DOHH2 (cell line): ENCODE results near the gene RPP40.

Source experiments
- EZH2phosphoT487 ChIP-seq: fragments of 200-600 bp; sonication (generic); IDR thresholded peaks from 2 replicates; pipeline ENCODE4 v1.6.1; 2017; ENCODE audit warnings: borderline replicate concordance, mild to moderate bottlenecking, antibody characterized with exemption, low read length, moderate library complexity, mixed read lengths
- TF ChIP-seq, protein P1 (sequence below): fragments of 200-600 bp; sonication (generic); IDR thresholded peaks from one replicate; pipeline ENCODE4 v1.5.1; 2014; ENCODE audit warnings: antibody characterized with exemption, mild to moderate bottlenecking, low read depth, low read length; ENCODE audit not compliant: poor library complexity, severe bottlenecking

DNA sequence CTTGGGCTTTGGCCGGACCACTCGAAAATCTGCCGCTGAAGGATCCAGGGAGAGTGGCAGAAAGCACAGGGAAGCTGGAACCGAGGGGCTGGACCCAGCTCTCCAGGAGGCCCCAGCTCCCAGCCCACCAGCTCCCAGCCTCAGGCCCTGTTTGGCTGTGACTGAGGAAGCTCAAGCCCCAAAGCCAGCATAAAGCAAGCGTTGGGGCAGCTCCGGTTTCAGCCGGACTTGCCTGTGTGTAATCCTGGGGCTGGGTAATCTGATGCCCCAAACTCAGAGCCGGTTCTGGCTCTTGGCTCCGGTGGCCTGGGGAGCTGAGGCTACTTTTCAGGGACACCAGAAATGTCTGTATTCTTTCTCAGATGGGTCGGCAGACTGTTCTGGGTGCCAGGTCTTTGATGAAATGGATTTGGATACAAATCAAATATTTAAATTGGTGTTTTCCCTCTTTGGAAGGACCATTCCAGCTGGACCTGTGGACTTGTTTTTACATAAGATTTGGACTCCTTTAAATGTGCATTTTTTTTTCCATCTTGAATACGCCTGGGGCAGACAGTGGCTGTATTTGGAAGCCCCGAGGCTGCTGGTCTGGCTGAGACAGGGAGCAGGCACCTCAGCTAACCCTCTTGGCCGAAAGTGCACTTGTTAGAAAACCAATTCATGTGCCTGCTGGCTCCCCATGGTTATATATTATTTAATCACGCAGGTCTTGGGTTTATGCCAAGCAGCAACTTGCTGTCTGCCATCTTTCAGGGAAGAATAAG is 29.7 kb downstream of the RPP40 start:
- TF ChIP-seq, protein P1, sequence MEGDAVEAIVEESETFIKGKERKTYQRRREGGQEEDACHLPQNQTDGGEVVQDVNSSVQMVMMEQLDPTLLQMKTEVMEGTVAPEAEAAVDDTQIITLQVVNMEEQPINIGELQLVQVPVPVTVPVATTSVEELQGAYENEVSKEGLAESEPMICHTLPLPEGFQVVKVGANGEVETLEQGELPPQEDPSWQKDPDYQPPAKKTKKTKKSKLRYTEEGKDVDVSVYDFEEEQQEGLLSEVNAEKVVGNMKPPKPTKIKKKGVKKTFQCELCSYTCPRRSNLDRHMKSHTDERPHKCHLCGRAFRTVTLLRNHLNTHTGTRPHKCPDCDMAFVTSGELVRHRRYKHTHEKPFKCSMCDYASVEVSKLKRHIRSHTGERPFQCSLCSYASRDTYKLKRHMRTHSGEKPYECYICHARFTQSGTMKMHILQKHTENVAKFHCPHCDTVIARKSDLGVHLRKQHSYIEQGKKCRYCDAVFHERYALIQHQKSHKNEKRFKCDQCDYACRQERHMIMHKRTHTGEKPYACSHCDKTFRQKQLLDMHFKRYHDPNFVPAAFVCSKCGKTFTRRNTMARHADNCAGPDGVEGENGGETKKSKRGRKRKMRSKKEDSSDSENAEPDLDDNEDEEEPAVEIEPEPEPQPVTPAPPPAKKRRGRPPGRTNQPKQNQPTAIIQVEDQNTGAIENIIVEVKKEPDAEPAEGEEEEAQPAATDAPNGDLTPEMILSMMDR, result no peak
- no peak for TF ChIP-seq EZH2phosphoT487
